Naive thymus-derived CD4-positive, alpha-beta T cell (primary cell): ENCODE data around the gene MACROD2. TPM values are rescaled to one million over a fixed set of nuclear protein-coding genes. Genes with fewer than 3 reads are reported as not detected.

Experiments used
- ATAC-seq: fragments of 150-1000 bp; cut with Tn5 transposase; 2 replicates; pipeline ENCODE4 v1.10.0; 2021; ENCODE audit warnings: mild to moderate bottlenecking, moderate library complexity
- CTCF ChIA-PET: fragments of 350-600 bp; sonication (Branson Sonifier 250); formaldehyde crosslinking; loops from one replicate; lab custom pipeline; 2021; ENCODE audit warnings: antibody characterized with exemption; lab: Charles Lee
- POLR2A ChIA-PET: fragments of 350-600 bp; sonication (Branson Sonifier 250); formaldehyde crosslinking; loops from one replicate; lab custom pipeline; 2021; ENCODE audit warnings: antibody characterized with exemption, inconsistent platforms; lab: Charles Lee
- DNase-seq, 9 donors: peaks; one replicate each; pipeline versions ENCODE4 v3.0.0 to v3.0.0-alpha.2; 2020 to 2022; ENCODE audit warnings: mixed read lengths in 1 of 9
- H3K27ac ChIP-seq: one replicate; pipeline ENCODE4 v1.7.0; 2013; ENCODE audit warnings: mild to moderate bottlenecking, low read depth, low read length, moderate library complexity
- H3K27me3 ChIP-seq, 2 donors: one replicate each; pipeline ENCODE4 v1.7.0; 2013; ENCODE audit warnings: low read length in 2 of 2, mild to moderate bottlenecking in 2 of 2, moderate library complexity in 2 of 2; ENCODE audit not compliant: control insufficient read depth in 2 of 2, insufficient read depth in 2 of 2
- H3K36me3 ChIP-seq, 3 experiments: 1 replicate in 2 of 3; 2 replicates in 1 of 3; pipeline ENCODE4 v1.7.0; 2013; ENCODE audit warnings: low read length in 3 of 3, mild to moderate bottlenecking in 3 of 3, moderate library complexity in 1 of 3; ENCODE audit not compliant: insufficient read depth in 3 of 3, control insufficient read depth in 2 of 3
- H3K4me1 ChIP-seq, 2 donors: one replicate each; pipeline ENCODE4 v1.7.0; 2013; ENCODE audit warnings: low read length in 2 of 2, mild to moderate bottlenecking in 2 of 2, moderate library complexity in 1 of 2; ENCODE audit not compliant: control insufficient read depth in 2 of 2, insufficient read depth in 2 of 2
- H3K4me3 ChIP-seq: 2 replicates; pipeline ENCODE4 v1.7.0; 2013; ENCODE audit warnings: mild to moderate bottlenecking, low read length
- H3K9me3 ChIP-seq, 3 experiments: 1 replicate in 2 of 3; 2 replicates in 1 of 3; pipeline ENCODE4 v1.7.0; 2013; ENCODE audit warnings: low read length in 3 of 3; ENCODE audit not compliant: control insufficient read depth in 2 of 3
- H3K27ac Mint-ChIP-seq, 9 donors: one replicate each; pipeline ENCODE4 v1.8.0; 2020 to 2022; ENCODE audit warnings: mixed read lengths in 9 of 9, mild to moderate bottlenecking in 8 of 9, moderate library complexity in 5 of 9, inconsistent platforms in 2 of 9
- H3K27me3 Mint-ChIP-seq, 5 donors: one replicate each; pipeline ENCODE4 v1.8.0; 2021 to 2022; ENCODE audit warnings: mixed read lengths in 5 of 5, mild to moderate bottlenecking in 1 of 5
- H3K36me3 Mint-ChIP-seq, 5 donors: one replicate each; pipeline ENCODE4 v1.8.0; 2020 to 2022; ENCODE audit warnings: mixed read lengths in 5 of 5, mild to moderate bottlenecking in 3 of 5, inconsistent platforms in 1 of 5
- H3K4me1 Mint-ChIP-seq, 7 donors: one replicate each; pipeline ENCODE4 v1.8.0; 2020 to 2022; ENCODE audit warnings: mixed read lengths in 7 of 7, mild to moderate bottlenecking in 3 of 7, inconsistent platforms in 1 of 7
- H3K4me3 Mint-ChIP-seq, 10 donors: one replicate each; pipeline ENCODE4 v1.8.0; 2020 to 2022; ENCODE audit warnings: mild to moderate bottlenecking in 10 of 10, mixed read lengths in 10 of 10, moderate library complexity in 6 of 10, inconsistent platforms in 2 of 10
- H3K9me3 Mint-ChIP-seq, 11 donors: one replicate each; pipeline ENCODE4 v1.8.0; 2020 to 2022; ENCODE audit warnings: mixed read lengths in 11 of 11, mild to moderate bottlenecking in 4 of 11, inconsistent platforms in 1 of 11, moderate library complexity in 1 of 11
- intact Hi-C, 2 donors: fragments of 100-400 bp; cut with micrococcal nuclease; formaldehyde crosslinking; loops; one replicate each; pipeline ENCODE4 v1.15.1; 2023
- polyA plus RNA-seq, 2 donors: library from polyadenylated mRNA; unstranded; fragments of 300-500 nt; fragmentation: Illumina TruSeq; gene quantifications; one replicate each; pipeline ENCODE4 v1.2.3, GENCODE V29; 2021
- total RNA-seq, 6 experiments: library from RNA in 5 of 6; stranded (reverse) in 5 of 6; gene quantifications; 1 replicate in 5 of 6; 2 replicates in 1 of 6; pipeline ENCODE4 v1.2.3 and lab custom pipeline; 2021 to 2026

MACROD2 gene
- total and polyA plus RNA-seq, 7 experiments from 2014 or later: 0.27 to 0.86 (median 0.34) TPM; not detected in 4

- CTCF ChIA-PET: no interaction called here
- intact Hi-C loops: no loop called here
- Histone ChIP-seq H3K4me3 (no peak overlapping the region), H3K4me1 (no peaks in the 10 kb centered on the region), H3K36me3 (no peaks in the 10 kb centered on the region), H3K27me3 (no peaks in the 10 kb centered on the region), H3K9me3 (no peaks in the 10 kb centered on the region), H3K27ac (no peak overlapping the region)
- Mint-ChIP-seq H3K4me1 (no peaks in the 10 kb centered on the region), H3K9me3 (peaks cover 0 to 8% (median 3%) of the 10 kb centered on the region in 11 donors), H3K27ac (no peak overlapping the region), H3K36me3 (no peaks in the 10 kb centered on the region), H3K27me3 (no peaks in the 10 kb centered on the region), H3K4me3 (no peak overlapping the region)
- ATAC-seq (no peak), DNase-seq (no peak)
- POLR2A ChIA-PET: no interaction called here
Observed at GRCh38 chr20:15866916-15867730, 1871.8 kb downstream of the MACROD2 start.

GRCh38 chr20:15867899-15868298, 1872.6 kb downstream of the MACROD2 start:
- Histone ChIP-seq H3K4me1 (no peaks in the 10 kb centered on the region), H3K9me3 (no peaks in the 10 kb centered on the region), H3K36me3 (no peaks in the 10 kb centered on the region), H3K27ac (no peak overlapping the region), H3K4me3 (no peak overlapping the region), H3K27me3 (no peaks in the 10 kb centered on the region)
- DNase-seq: no peak
- no peak overlapping the region for H3K4me3 Mint-ChIP-seq
- no peaks in the 10 kb centered on the region for H3K27me3 Mint-ChIP-seq
- intact Hi-C loops: no loop called here
- ChIA-PET POLR2A (no interaction called here), CTCF (no interaction called here)
- no peak for ATAC-seq
- no peaks in the 10 kb centered on the region for H3K4me1 Mint-ChIP-seq
- H3K36me3 Mint-ChIP-seq: no peaks in the 10 kb centered on the region
- H3K9me3 Mint-ChIP-seq: peaks cover 0 to 8% (median 3%) of the 10 kb centered on the region in 11 donors
- no peak overlapping the region for H3K27ac Mint-ChIP-seq

GRCh38 chr20:15875446-15875845, 1880.1 kb downstream of the MACROD2 start:
- CTCF ChIA-PET: no interaction called here
- H3K27ac ChIP-seq: no peak overlapping the region
- H3K4me1 ChIP-seq: no peaks in the 10 kb centered on the region
- H3K36me3 ChIP-seq: no peaks in the 10 kb centered on the region
- no peaks in the 10 kb centered on the region for H3K9me3 ChIP-seq
- Mint-ChIP-seq H3K27ac (no peak overlapping the region), H3K27me3 (no peaks in the 10 kb centered on the region), H3K9me3 (peaks cover 0 to 17% (median 8%) of the 10 kb centered on the region in 11 donors), H3K36me3 (peaks cover 0 to 7% (median 0%) of the 10 kb centered on the region in 5 donors), H3K4me3 (no peak overlapping the region), H3K4me1 (no peaks in the 10 kb centered on the region)
- no peak for ATAC-seq
- no peak for DNase-seq
- no peak overlapping the region for H3K4me3 ChIP-seq
- POLR2A ChIA-PET: no interaction called here
- H3K27me3 ChIP-seq: no peaks in the 10 kb centered on the region
- intact Hi-C loops: no loop called here

DNA sequence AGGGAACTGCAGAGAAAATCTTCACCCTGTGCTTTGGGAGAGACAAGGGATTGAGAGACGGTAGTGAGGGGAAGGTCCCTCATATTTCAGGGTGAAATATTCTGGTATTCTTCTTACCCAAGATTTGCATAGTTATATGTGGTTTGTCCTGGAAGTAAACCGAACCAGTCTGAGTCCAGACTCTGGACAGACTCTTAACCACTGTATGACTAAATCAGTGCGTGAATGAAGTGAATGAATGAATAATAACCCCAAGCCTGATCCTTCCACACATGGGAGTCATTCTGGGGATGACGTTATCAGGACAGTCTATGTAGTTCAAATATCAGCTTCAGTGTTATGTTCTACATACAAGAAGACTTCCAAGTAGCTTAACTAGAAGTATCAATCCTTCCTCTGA, 1887.2 kb downstream of the MACROD2 start:
- no peak overlapping the region for H3K27ac Mint-ChIP-seq
- no peaks in the 10 kb centered on the region for H3K4me1 Mint-ChIP-seq
- POLR2A ChIA-PET: no interaction called here
- no peaks in the 10 kb centered on the region for H3K4me1 ChIP-seq
- CTCF ChIA-PET: no interaction called here
- ATAC-seq (no peak), DNase-seq (no peak)
- no peaks in the 10 kb centered on the region for H3K27me3 ChIP-seq
- intact Hi-C loops: no loop called here
- H3K27me3 Mint-ChIP-seq: no peaks in the 10 kb centered on the region
- no peak overlapping the region for H3K4me3 ChIP-seq
- H3K4me3 Mint-ChIP-seq: no peak overlapping the region
- no peak overlapping the region for H3K27ac ChIP-seq
- no peaks in the 10 kb centered on the region for H3K9me3 ChIP-seq
- peaks cover 0 to 14% (median 5%) of the 10 kb centered on the region in 11 donors for H3K9me3 Mint-ChIP-seq
- no peaks in the 10 kb centered on the region for H3K36me3 Mint-ChIP-seq
- no peaks in the 10 kb centered on the region for H3K36me3 ChIP-seq

DNA sequence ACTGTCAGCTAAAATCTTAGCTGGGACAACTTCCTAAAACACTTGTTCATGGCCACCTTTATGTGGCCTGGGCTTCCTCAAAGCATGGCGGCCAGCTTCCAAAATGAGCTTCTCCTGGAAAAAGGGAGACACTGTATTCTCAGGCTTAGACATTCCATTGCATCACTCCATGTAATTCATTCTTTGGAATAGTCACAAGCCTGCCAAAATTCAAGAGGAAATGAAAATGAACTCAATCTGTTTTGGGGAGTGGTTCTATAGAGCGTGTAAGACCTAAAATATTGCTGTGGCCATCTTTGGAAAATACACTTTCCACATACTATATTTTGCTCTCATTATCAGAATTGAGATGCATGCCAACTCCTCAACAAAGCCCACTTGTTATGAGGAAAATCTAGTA, 1890.9 kb downstream of the MACROD2 start:
- DNase-seq (no peak), ATAC-seq (no peak)
- POLR2A ChIA-PET: no interaction called here
- no peak overlapping the region for H3K4me3 Mint-ChIP-seq
- H3K36me3 Mint-ChIP-seq: no peaks in the 10 kb centered on the region
- H3K4me3 ChIP-seq: no peak overlapping the region
- no peaks in the 10 kb centered on the region for H3K4me1 ChIP-seq
- H3K36me3 ChIP-seq: no peaks in the 10 kb centered on the region
- H3K27me3 Mint-ChIP-seq: no peaks in the 10 kb centered on the region
- H3K9me3 ChIP-seq: no peaks in the 10 kb centered on the region
- peaks cover 0 to 18% (median 4%) of the 10 kb centered on the region in 11 donors for H3K9me3 Mint-ChIP-seq
- H3K27me3 ChIP-seq: no peaks in the 10 kb centered on the region
- H3K4me1 Mint-ChIP-seq: no peaks in the 10 kb centered on the region
- no peak overlapping the region for H3K27ac ChIP-seq
- CTCF ChIA-PET: no interaction called here
- H3K27ac Mint-ChIP-seq: no peak overlapping the region
- intact Hi-C loops: no loop called here

- ATAC-seq: no peak
- H3K4me1 ChIP-seq: no peaks in the 10 kb centered on the region
- H3K4me3 ChIP-seq: no peak overlapping the region
- intact Hi-C loops: no loop called here
- H3K27ac Mint-ChIP-seq: no peak overlapping the region
- no peaks in the 10 kb centered on the region for H3K36me3 Mint-ChIP-seq
- DNase-seq: no peak
- no peak overlapping the region for H3K4me3 Mint-ChIP-seq
- H3K27me3 ChIP-seq: no peaks in the 10 kb centered on the region
- no peaks in the 10 kb centered on the region for H3K27me3 Mint-ChIP-seq
- H3K4me1 Mint-ChIP-seq: no peaks in the 10 kb centered on the region
- no peaks in the 10 kb centered on the region for H3K36me3 ChIP-seq
- ChIA-PET POLR2A (no interaction called here), CTCF (no interaction called here)
- H3K27ac ChIP-seq: no peak overlapping the region
- H3K9me3 Mint-ChIP-seq: peaks cover 0 to 18% (median 4%) of the 10 kb centered on the region in 11 donors
- no peaks in the 10 kb centered on the region for H3K9me3 ChIP-seq
Observed at GRCh38 chr20:15887387-15887786, 1892.1 kb downstream of the MACROD2 start.

- peaks cover 0 to 15% (median 3%) of the 10 kb centered on the region in 11 donors for H3K9me3 Mint-ChIP-seq
- H3K9me3 ChIP-seq: no peaks in the 10 kb centered on the region
- H3K36me3 Mint-ChIP-seq: no peaks in the 10 kb centered on the region
- H3K4me1 Mint-ChIP-seq: no peaks in the 10 kb centered on the region
- no peaks in the 10 kb centered on the region for H3K27me3 Mint-ChIP-seq
- DNase-seq: no peak
- no peak overlapping the region for H3K27ac Mint-ChIP-seq
- ChIA-PET POLR2A (no interaction called here), CTCF (no interaction called here)
- no peak for ATAC-seq
- no peak overlapping the region for H3K27ac ChIP-seq
- no peak overlapping the region for H3K4me3 ChIP-seq
- intact Hi-C loops: no loop called here
- no peaks in the 10 kb centered on the region for H3K4me1 ChIP-seq
- no peaks in the 10 kb centered on the region for H3K36me3 ChIP-seq
- no peaks in the 10 kb centered on the region for H3K27me3 ChIP-seq
- H3K4me3 Mint-ChIP-seq: no peak overlapping the region
Observed at GRCh38 chr20:15889061-15889460, 1893.7 kb downstream of the MACROD2 start.
